ENCODE data around the gene PRKCI.

DNA sequence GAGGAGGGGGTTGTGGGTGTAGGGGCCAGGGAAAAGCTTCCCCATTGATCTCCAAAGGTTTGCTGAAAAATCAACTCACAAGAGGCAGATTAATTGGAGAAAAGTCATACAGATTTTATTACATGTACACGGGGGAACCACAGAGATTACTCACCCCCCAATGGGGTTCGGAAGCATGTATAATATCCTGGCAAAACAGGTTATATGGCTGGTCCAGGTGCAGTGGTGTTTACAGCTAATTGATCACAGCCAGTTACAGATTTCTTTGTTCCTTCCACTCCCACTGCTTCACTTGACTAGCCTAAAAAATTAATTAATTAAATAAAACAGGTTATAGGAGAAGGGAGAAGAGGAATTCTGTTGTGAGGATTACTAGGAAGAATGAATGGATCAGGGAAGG, 22.4 kb downstream of the PRKCI start:
- TF ChIP-seq CTCF (IDR thresholded peaks at IDR 0.05 in 8 of 11, conservative IDR thresholded peaks at IDR 0.05 in 3 of 11) (no peak), POLR2AphosphoS5 (IDR thresholded peaks at IDR 0.05) (no peak), POLR2A (IDR thresholded peaks at IDR 0.05) (no peak)

All from spleen (tissue), 7 donors.